ENCODE results near the gene IMMP2L.

- TF ChIP-seq, protein P1, sequence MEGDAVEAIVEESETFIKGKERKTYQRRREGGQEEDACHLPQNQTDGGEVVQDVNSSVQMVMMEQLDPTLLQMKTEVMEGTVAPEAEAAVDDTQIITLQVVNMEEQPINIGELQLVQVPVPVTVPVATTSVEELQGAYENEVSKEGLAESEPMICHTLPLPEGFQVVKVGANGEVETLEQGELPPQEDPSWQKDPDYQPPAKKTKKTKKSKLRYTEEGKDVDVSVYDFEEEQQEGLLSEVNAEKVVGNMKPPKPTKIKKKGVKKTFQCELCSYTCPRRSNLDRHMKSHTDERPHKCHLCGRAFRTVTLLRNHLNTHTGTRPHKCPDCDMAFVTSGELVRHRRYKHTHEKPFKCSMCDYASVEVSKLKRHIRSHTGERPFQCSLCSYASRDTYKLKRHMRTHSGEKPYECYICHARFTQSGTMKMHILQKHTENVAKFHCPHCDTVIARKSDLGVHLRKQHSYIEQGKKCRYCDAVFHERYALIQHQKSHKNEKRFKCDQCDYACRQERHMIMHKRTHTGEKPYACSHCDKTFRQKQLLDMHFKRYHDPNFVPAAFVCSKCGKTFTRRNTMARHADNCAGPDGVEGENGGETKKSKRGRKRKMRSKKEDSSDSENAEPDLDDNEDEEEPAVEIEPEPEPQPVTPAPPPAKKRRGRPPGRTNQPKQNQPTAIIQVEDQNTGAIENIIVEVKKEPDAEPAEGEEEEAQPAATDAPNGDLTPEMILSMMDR (IDR thresholded peaks at IDR 0.05) = no peak
- TF ChIP-seq POLR2A (IDR thresholded peaks at IDR 0.05) = no peak
Measured at GRCh38 chr7:111531993-111532392, 30.3 kb downstream of the IMMP2L start.

Measured in thyroid gland (tissue), 4 donors.